Measurements from ENCODE around the gene LGR6.
"Not testable (repeated sequence)": the region's sequence is repeated elsewhere in the genome, so short reads cannot be mapped to it uniquely, and the experiment has no call there.

Gene LGR6

DNA sequence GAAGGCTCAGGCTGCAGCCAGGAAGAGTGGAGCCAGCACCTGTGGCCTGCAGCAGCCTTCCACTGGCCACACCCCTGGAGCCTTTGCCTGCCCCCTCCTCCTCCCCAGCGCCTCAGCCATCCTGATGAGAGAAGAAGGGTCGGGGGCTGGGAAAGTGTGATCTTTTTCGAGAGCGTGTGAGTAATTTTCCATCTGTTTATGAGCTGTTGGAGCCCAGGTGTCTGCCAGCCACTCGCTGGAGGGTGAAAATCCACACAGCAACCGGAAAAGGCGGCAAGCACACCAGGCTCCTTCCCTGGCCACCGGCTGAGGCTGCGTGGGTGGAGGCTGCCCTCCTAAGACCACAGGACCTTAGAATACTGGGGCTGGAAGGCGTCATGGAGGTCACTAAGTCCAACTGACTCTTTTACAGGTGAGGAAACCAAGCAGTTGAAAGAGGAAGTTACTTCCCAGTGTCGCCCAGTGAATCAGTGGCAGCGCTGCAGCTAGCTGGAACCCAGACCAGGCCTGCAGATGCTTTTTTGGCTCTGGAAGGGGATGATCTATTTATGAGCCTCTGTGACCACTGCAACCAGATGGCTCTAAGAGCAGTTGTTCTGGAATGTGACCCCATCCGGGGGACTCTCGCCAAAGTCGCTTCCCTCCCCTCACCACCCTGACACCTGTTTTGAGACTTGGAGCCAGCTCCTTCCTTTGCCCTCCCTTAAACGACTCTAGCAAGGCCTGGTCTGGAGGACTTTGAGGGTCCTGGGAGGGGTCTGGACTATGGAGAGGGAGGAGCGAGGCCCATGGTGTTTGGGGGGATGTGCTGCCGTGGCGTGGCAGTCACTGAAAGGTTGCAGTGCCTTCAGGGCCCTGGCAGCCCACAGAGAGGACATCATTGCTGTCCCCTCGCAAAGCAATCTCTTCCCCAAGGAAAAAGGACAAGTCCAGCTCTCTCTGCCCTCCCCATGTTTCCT lies 54.5 kb downstream of the LGR6 start:
- no peak for DNase-seq

- no peak for DNase-seq
Measured at GRCh38 chr1:202248861-202249260, 55.3 kb downstream of the LGR6 start.

DNA sequence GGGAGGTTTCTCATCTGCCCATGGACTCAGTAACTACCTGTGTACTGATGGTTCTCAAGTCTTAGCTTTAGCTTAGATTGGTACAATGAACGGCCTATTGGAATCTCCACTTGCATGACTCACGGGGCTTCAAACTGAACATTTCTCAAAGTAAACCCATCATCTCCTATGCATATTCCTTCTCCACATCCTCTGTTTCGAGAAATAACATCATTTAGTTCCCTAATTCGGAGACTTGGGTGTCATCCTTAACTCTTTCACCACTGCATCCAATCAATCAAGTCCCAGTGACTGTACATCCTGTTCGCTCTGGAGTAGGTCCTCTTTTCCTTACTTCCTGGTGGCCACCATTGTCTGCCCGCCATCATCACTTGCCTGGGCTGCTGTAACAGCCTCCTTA lies 55.8 kb downstream of the LGR6 start:
- DNase-seq = no peak

DNA sequence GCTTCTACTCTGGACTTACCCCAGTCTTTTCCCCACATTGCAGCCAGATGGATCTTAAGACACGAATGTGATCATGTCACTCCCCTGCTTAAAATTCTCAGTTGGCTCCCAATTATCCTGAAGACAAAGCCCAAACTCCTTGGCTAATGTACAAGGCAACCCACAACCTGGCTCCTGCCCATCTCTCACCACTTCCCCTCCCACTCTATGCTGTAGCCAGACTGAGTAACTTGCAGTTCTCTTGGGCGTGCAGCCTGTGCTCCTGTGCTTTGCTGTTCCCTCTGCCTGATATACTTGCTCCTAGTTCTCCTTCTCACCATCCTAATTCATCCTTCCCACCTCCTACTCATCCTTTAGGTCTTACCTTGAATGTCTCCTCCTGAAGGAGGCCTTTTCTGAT lies 56.2 kb downstream of the LGR6 start:
- no peak for DNase-seq

- no peak for DNase-seq
Measured at GRCh38 chr1:202250982-202251381, 57.4 kb downstream of the LGR6 start.

GRCh38 chr1:202251424-202252256 lies 58.0 kb downstream of the LGR6 start:
- no peak for DNase-seq

GRCh38 chr1:202252271-202252670 lies 58.7 kb downstream of the LGR6 start:
- no peak for DNase-seq

GRCh38 chr1:202254454-202255252 lies 61.1 kb downstream of the LGR6 start:
- DNase-seq = no peak

DNA sequence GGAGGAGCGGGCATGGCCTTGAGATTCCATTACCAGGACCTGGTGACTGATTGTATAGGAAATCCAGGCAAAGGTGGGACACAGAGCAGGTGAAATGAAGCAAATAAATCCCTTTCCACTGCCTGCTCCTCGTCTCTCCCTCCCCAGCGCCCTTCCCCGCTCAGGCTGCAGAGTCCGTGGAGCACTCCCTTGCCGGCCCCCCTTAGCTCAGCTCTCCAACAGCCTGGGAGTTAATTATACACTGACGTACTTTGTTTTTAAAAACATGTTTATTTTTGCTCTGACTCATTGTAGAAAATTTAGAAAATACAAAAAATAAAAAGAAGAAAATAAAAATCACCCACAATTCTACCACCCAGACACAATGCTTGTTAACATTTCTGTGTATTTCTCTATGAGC lies 61.7 kb downstream of the LGR6 start:
- DNase-seq = no peak

GRCh38 chr1:202259705-202260104 lies 66.1 kb downstream of the LGR6 start:
- DNase-seq = no peak

DNA sequence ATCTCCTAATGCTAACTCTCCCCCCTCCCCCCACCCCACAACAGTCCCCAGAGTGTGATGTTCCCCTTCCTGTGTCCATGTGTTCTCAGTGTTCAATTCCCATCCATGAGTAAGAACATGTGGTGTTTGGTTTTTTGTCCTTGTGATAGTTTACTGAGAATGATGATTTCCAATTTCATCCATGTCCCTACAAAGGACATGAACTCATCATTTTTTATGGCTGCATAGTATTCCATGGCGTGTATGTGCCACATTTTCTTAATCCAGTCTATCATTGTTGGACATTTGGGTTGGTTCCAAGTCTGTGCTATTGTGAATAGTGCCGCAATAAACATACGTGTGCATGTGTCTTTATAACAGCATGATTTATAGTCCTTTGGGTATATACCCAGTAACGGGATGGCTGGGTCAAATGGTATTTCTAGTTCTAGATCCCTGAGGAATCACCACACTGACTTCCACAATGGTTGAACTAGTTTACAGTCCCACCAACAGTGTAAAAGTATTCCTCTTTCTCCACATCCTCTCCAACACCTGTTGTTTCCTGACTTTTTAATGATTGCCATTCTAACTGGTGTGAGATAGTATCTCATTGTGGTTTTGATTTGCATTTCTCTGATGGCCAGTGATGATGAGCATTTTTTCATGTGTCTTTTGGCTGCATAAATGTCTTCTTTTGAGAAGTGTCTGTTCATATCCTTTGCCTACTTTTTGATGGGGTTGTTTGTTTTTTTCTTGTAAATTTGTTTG lies 67.8 kb downstream of the LGR6 start:
- not testable (repeated sequence) for DNase-seq

- DNase-seq = no peak
Measured at GRCh38 chr1:202263628-202264027, 70.0 kb downstream of the LGR6 start.

GRCh38 chr1:202264300-202264699 lies 70.7 kb downstream of the LGR6 start:
- no peak for DNase-seq

DNA sequence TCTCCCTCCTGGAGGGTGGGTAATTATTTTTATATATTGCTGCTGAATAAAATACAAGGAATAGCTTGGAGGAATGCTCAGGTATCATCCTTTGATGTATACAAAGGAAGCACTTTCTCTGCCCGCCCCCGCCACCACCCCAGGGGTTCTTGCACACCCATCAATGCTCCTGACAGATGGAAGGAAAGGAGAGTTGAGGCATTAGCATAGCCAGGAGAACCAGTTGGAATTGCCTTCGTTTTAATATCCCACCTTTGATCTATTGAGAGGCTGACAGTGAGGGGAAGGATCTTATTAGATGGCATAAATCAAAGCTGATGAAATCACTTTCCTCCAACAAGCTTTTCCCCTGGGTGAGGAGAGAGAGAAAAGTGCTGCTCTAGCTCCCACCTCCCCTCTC lies 71.1 kb downstream of the LGR6 start:
- no peak for DNase-seq

GRCh38 chr1:202266061-202266765 lies 72.6 kb downstream of the LGR6 start:
- DNase-seq = no peak

GRCh38 chr1:202268032-202268431 lies 74.4 kb downstream of the LGR6 start:
- DNase-seq = no peak

- no peak for DNase-seq
Measured at GRCh38 chr1:202268817-202269216, 75.2 kb downstream of the LGR6 start.

- DNase-seq = peak; percentile 28
Measured at GRCh38 chr1:202270871-202271326, 77.3 kb downstream of the LGR6 start.

GRCh38 chr1:202272103-202272845 lies 78.7 kb downstream of the LGR6 start:
- DNase-seq = no peak

- DNase-seq = peak; percentile 13
Measured at GRCh38 chr1:202274611-202275010, 81.0 kb downstream of the LGR6 start.
